ENCODE results near the gene STAM.

- TF ChIP-seq FOXA1 (IDR thresholded peaks at IDR 0.05) (no peak), BHLHE40 (IDR thresholded peaks at IDR 0.05; ENCODE audit: borderline replicate concordance) (no peak), ZNF384 (IDR thresholded peaks at IDR 0.05) (no peak), FOXM1 (IDR thresholded peaks at IDR 0.05; ENCODE audit: borderline replicate concordance) (no peak), SUZ12 (IDR thresholded peaks at IDR 0.05) (no peak), ARNT (IDR thresholded peaks at IDR 0.05) (no peak), ELF4 (IDR thresholded peaks at IDR 0.05) (no peak)
These were observed 93.3 kb downstream of the STAM start for GRCh38 chr10:17737027-17737965.

Data from HEK293T (cell line).